M059J (cell line): ENCODE measurements around the gene EML4. TPM values are rescaled to one million over a fixed set of nuclear protein-coding genes. Genes with fewer than 3 reads are reported as not detected.
"Not testable (repeated sequence)": the region's sequence is repeated elsewhere in the genome, so short reads cannot be mapped to it uniquely, and the experiment has no call there.

ENCODE experiments used
- DNase-seq: peaks from one replicate; pipeline ENCODE4 v3.0.0-alpha.2; 2012; ENCODE audit warnings: low read depth
- total RNA-seq: library from RNA; depleted of rRNA; stranded (reverse); fragments of >200 nt; shearing (Covaris generic); gene quantifications from 2 replicates; pipeline ENCODE4 v1.2.3, GENCODE V29; 2014; rRNA removed

The EML4 gene, protein sequence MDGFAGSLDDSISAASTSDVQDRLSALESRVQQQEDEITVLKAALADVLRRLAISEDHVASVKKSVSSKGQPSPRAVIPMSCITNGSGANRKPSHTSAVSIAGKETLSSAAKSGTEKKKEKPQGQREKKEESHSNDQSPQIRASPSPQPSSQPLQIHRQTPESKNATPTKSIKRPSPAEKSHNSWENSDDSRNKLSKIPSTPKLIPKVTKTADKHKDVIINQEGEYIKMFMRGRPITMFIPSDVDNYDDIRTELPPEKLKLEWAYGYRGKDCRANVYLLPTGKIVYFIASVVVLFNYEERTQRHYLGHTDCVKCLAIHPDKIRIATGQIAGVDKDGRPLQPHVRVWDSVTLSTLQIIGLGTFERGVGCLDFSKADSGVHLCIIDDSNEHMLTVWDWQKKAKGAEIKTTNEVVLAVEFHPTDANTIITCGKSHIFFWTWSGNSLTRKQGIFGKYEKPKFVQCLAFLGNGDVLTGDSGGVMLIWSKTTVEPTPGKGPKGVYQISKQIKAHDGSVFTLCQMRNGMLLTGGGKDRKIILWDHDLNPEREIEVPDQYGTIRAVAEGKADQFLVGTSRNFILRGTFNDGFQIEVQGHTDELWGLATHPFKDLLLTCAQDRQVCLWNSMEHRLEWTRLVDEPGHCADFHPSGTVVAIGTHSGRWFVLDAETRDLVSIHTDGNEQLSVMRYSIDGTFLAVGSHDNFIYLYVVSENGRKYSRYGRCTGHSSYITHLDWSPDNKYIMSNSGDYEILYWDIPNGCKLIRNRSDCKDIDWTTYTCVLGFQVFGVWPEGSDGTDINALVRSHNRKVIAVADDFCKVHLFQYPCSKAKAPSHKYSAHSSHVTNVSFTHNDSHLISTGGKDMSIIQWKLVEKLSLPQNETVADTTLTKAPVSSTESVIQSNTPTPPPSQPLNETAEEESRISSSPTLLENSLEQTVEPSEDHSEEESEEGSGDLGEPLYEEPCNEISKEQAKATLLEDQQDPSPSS
- 27.5 and 36.7 TPM in 2 replicates for total RNA-seq

DNA sequence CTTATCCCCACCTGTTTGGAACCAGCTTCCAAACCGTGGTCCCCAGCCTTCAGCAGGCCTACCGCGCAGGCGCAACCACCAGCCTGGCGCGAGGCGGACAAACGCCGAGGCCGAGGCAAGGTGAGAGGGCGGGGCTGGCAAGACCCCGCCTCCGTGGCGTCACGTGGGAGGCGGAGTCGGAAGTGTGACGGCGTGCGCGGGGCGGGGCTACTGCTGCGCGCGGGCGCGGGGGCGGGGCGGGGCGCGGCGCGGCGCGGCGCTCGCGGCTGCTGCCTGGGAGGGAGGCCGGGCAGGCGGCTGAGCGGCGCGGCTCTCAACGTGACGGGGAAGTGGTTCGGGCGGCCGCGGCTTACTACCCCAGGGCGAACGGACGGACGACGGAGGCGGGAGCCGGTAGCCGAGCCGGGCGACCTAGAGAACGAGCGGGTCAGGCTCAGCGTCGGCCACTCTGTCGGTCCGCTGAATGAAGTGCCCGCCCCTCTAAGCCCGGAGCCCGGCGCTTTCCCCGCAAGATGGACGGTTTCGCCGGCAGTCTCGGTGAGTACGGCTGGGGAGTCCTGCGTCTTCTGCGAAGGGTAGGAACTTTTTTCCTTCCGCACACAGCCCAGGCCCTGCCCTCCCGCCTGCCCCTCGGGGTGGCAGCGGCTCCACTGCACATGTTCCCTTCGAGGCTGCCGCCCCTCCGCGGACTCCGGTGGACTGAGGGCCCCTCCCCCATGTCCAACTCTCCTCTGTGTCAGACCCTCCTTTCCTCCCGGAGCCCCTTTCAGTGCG, at the start of gene EML4:
EML4 (plus strand) TSS at position 254 of the 774 bp plus-strand sequence; CDS start at position 513, 259 bp downstream.
- peak; percentile 76 for DNase-seq

DNA sequence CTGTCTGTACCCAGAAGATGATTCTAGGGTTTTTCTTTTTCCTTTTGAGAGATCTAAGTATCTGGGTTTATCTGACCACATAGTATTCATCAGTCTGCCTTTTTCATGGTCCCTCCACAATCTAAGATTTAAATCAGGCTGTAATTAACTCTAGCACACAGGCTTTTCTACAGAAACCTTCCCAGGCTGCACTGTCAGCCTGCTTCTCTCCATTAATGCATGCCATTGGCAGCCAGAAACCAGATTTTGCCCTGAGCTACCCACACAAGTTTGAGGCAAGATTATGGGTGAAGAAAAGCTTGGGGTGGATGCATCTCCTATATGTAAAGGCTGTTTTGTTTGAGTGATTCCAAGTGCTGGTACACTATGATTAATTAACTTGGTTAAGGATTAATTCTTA, 45.7 kb upstream of the EML4 start:
- no peak for DNase-seq

DNA sequence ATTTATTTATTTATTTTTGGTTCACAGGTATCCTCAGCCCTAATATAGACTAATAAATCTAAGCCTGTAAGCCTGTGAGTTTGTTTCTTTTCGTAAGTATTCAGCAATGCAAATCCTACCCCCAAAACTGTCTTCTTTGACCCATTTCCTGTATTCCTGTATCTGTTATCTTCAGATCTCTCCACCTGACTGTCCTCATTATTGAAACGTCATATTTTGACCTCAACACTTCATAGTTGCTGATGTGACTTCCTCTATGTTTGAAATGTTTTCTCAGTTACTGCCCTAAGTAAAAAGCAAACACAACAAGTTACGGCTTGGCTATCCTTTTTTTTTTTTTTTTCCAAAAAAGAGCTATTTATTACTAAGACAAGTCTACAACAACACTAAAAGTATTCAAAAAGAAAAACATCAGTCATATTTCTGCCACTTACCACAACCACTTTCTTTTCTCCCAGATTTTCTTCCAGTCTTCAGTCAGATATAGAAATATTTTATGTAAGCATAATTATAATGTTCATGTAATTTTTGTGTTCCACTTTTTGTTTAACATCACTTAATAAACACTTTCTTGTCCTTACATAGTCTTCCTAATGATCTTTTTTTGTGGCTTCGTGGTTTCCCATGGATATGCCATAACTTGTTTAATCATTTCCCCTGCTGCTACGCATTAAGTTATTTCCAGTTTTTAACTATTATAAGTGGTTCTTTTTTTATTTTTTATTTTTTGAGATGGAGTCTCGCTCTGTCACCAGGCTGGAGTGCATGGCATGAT, 45.0 kb upstream of the EML4 start:
- peak; percentile 58 for DNase-seq

DNA sequence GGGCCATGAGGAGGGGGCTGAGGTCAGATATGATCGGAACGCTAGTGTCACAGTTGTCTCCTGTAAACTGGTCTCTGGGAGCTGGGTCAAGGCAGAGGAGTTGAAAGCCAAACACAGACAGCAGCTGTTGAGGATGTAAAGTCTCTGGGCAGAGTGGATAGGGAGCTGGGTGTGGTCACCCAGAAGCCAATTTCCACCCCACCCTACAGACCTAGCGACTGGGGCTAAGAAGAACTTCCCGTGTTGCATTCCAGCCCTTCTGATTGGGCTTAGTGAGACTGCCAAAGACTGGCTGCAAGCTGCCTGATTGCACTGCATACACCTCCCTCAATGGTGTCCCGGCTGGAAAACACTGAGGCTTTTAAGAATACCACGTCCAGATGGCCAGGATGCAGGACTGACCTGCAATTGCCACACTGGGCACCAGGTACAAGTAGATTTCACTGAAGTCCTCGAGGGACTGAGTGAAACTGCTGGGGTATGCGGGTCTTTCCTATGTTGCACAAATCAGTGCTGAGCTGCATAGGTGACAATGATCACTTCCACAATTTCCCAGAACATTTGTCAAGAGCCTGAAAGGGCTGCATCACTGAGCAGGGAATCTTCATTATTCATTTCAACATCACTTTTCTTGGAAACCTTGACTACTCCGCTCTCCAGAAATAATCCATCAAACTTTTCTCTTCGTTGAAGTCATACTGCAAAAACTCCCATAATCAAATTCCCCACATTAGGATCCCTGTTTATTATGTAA, 43.1 kb upstream of the EML4 start:
- DNase-seq = no peak

DNA sequence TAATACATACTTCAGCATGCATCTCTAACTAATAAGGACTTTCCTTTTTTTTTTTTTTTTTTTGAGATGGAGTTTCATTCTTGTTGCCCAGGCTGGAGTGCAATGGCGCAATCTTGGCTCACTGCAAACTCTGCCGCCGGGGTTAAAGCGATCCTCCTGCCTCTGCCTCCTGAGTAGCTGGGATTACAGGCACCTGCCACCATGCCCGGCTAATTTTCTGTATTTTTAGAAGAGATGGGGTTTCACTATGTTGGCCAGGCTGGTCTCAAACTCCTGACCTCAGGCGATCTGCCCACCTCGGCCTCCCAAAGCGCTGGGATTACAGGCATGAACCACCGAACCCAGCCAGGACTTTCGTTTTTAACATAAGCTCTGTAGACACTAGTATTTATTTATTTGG, 42.3 kb upstream of the EML4 start:
- DNase-seq = not testable (repeated sequence)

DNA sequence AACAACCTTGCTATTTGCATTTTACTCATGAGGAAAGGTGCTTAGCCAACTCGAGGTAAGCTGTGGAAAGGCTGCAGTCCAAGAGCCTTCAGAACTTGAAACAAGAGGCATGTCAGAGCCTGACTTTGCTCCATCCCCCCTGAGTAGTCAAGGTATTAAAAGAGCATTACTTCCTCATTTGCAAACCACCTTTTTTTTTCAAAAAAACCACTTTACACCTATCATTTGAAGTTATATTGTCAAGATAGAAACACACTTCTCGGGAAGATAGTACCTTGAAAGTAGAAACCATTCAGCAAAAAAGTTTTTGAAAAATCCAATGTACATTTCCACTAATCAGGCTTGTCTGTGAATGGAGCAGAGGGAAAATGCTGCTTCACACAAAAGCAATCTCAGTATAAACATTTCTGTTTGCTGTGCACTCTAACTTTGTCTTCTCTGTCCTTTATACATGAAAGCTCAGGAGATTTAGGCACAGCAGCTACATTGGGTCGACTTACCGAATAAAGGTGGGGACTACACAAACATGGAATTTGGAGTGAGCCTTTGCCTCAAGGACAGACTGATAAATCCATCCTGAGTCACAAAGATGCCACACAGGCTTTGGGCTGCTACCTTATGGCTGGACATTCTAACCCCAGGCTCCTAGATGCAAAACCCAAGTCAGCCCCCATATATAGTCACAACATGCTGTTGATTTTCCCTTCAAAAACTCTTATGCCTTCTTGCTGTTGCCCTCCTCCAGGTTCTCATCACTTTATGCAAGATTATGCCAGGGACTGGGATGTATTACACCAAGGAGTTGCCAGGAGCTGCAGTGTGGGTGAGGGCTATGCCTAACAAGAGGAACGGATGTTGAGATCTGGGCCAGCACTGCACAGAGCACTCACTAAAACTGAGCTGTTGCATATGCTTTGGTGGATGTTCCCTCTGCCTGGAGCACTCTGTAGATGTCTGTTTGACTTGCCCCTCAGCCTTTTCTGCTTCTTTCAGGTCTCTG, 41.4 kb upstream of the EML4 start:
- no peak for DNase-seq

DNA sequence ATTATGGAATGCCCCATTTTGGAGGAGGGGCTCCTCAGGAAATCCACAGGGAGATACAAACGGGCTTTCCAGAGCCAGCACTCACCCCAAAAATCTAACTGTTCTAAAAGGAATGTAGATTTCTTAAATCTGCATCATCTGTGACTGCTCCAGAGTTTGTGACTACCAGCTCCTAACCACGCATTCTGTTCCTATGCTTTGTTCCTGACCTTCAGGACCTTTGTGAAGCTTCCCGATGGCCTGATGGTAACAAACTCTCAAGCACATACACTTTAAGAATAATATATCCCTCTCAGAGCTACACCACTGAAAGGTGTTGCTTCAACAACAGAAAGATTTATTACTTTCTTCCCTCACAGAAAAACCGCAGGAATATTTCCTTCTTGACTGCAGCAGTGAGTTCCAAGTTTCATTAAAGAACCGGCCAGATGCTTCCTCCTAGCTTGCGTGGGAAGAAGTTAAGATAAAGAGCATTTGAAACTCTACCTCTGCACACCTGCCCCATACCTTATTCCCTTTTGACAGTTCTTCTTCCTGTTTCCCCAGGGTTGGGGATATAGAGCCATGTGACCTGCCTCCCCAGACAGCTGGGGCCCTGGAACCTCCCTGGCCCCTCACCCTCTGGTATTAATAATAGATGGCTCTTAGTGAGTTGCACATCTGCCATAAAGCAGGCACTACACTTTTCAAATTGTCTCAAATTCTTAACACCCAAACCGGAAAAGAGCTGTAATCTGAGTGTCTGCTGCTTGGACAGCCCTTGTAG, 40.2 kb upstream of the EML4 start:
- peak; percentile 90 for DNase-seq

DNA sequence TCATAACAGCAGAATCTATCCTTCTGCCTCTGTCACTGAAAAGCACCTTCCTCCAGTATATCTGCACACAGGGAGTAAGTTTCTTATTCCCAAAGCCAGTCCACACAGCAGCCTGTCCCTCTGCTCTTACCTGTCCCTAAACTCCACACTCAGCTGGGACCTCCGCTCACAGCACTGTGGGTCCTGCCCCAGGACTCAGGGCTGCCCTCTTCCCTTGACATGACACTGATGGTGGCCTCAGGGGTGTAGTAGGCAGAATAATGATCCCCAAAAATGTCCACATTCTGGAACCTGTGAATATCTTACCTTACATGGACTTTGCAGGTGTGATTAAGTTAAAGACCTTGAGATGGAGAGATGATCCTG, 39.7 kb upstream of the EML4 start:
- DNase-seq = no peak

DNA sequence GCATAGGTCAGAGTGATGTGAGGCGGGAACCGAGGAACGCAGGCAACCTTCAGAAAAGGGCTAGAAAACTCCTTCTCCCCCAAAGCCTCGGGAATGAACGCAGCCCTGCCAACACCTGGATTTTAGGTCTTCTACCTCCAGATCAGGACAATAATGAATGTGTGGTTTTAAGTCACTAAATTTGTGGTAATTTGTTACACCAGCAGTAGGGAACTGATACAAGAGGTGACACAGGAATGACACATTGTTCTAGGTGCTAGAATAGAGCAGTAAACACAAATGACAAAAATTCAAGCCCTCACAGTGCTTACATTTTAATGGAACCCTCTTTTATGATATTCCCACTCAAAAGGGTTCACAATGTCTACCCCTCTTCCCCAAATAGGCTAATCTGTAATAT, 39.2 kb upstream of the EML4 start:
- DNase-seq = no peak

DNA sequence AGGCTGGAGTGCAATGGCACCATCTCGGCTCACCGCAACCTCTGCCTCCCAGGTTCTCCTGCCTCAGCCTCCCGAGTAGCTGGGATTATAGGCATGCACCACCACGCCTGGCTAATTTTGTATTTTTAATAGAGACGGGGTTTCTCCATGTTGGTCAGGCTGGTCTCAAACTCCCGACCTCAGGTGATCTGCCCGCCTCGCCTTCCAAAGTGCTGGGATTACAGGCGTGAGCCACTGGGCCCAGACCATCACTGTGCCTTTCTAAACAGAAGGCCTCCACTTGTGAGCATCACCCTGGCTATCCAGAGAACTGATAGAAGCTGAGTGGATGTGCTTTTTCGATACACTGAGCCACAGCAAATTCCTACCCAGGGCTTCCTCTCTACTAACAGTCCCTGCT, 38.3 kb upstream of the EML4 start:
- DNase-seq = not testable (repeated sequence)

DNA sequence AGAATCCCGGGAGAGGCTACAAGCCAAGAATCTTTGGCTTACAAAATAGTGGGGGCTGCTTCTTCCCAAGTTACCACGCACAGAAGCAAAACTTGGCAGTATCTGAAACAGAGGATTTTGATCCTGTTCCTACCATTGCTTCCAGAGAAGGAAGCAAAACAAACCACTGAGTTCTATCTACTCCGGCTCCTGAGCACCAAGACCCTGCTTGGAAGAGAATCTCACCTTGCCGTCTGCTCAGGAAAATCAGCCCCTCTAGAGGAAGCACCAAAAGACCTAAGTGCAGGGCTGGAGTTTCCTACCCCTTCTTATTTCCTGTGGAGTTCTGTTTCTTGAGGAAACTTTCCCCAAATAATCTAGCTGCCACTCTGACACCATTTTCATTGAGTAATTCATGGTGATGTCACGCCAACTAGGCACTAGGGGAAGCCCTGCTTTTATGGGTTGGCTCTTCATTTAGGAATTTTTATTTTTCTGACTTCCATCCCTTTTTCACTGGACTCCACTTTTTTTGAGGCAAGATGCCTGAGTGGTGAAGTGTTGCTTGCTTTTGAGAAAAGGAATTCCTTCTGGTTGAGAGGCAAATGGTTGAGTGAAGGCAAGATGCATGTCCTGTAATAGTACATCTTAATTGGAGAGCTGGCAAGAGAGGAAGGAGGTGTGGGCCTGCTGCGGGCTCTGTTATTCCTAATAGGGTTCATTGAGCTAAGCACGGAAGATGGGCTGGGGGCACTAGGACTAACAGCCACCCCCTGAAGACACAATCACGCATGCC, 36.8 kb upstream of the EML4 start:
- peak; percentile 89 for DNase-seq

DNA sequence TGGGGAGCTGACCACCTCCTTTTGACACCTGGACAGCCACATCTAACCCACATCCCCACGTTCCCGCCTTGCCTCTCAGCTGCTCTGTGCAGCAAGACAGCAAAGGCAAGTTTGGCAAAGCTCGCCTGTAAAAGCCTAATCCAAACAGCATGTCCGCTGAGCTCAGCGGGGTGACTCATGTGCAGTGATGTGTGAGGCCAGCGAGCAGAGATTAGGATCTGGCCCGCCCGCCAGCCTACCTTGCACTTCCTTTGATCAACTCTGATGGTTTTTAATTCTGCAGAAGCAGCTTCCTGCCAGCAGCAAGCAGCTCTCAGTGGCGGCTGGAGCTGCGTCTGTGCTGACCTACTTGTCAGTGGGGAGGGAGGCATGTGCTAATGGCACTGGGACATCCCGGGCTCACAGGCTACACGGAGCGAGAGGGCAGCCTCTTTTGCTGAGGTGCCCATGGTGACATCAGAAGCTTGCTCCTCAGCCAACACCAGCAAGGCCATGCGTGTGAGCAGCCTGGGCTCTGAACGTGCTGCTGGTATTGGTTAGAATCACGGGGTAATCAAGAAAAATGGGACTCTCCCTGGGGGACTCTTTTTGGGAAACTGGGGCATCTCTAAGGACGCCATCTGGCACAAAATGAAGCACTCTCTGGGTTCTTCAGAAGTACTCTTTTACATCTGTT, 36.0 kb upstream of the EML4 start:
- peak; percentile 98 for DNase-seq

DNA sequence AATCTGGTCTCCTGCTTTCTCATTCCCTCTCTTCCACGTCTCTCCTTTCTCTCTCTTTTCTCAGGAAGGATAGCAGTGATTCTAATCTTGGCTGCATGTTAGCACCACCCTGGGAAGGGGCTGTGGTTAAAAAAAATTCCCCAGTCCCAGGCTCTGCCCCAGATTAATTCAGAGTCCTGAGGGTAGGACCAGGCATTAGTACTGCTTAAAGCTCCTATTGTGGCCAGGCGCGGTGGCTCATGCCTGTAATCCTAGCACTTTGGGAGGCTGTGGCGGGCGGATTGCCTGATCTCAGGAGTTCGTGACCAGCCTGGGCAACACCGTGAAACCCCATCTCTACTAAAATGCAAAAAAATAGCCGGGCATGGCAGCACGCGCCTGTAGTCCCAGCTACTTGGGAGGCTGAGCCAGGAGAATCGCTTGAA, 35.4 kb upstream of the EML4 start:
- DNase-seq = peak; percentile 61

DNA sequence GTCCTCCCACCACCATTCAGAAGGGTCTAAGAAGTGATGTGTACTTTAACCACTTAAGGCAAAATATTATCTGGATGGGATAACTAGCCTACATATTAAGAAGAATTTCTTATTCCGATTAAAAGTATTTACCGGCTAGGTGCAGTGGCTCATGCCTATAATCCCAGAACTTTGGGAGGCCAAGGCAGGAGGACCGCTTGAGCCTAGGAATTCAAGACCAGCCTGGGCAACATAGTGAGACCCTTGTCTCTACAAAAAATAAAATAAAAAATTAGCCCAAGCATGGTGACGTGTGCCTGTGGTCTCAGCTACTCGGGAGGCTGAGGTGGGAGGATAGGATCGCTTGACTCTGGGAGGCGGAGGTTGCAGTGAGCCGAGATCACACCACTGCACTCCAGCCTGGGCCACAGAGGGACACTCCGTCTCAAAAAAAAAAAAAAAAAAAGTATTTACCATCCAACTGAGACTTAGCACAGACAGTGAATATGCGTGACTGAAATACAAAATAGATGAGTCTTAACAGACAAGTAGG, 34.7 kb upstream of the EML4 start:
- DNase-seq = not testable (repeated sequence)

DNA sequence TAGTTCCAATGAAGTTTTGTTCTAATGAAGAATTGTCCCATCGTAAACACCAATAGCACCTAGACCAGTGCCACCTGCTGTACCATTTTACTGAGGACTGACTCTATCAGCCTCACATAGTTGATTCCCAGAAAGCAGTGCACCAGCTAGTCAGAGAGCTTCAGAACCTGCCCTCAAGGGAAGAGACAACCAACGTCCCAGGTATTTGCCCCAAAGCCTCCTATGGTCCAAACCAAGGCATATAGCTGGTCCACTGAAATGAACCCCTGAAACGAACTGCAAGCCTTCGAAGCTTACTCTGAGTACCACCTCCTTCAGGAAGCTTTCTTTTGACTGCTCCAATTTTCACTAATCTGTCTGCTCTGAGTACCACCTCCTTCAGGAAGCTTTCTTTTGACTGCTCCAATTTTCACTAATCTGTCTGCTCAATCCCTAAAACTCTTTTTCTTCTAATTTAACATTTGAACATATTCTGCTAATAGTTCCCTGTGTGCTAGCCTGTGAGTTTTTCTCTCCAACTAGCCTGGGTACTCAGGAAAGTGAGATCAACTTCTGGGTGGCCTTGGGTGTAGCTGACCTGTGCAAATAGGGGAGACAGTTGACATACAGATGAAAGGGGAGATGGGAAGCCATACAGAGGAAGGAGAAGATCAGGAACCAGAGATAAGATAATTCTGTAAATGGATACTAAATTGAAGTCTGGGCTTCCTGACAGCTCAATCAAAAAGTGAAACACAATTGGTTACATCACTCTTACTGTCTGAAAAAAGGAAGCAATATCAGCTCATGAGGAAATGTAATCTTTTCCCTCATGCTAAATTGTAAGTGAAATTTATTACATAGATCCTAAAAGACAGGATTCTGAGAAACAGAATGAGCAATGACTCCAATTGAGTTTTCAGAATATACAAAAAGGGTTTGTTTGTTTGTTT, 33.5 kb upstream of the EML4 start:
- no peak for DNase-seq

DNA sequence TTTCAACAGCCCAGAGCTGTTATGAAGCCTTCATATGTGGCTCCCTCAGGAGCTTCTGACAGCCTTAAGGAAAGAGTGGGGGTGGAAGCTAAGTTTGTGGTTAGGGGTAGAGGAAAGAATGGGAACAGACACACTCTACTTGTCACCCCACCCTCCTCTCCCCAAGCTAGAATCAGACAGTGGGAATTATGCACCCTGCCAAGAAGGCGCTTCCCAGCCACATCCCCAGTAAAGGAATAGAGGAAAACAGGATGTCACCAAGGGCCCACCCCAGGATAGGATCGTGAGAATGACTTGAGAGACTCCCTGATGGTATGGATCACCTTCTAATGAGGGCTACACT, 32.4 kb upstream of the EML4 start:
- DNase-seq = peak; percentile 77
